CD4-positive, alpha-beta T cell treated with Interleukin-2 at 100 ng/mL for 4 hours (primary cell): ENCODE results near the gene SKA2.
"Not testable (repeated sequence)": the region's sequence is repeated elsewhere in the genome, so short reads cannot be mapped to it uniquely, and the experiment has no call there.

Source experiments
- DNase-seq: peaks from one replicate; pipeline ENCODE4 v3.0.0-alpha.2; 2020; ENCODE audit warnings: low spot score

SKA2 gene

GRCh38 chr17:59097876-59098275 lies 57.1 kb downstream of the SKA2 start:
- DNase-seq: no peak

- no peak for DNase-seq
These were observed 60.0 kb downstream of the SKA2 start for GRCh38 chr17:59094861-59095530.

GRCh38 chr17:59093702-59094231 lies 61.2 kb downstream of the SKA2 start:
- no peak for DNase-seq

- no peak for DNase-seq
These were observed 61.8 kb downstream of the SKA2 start for GRCh38 chr17:59093145-59093701.

GRCh38 chr17:59090593-59090992 lies 64.4 kb downstream of the SKA2 start:
- not testable (repeated sequence) for DNase-seq

- no peak for DNase-seq
These were observed 70.8 kb downstream of the SKA2 start for GRCh38 chr17:59084154-59084553.

GRCh38 chr17:59074494-59074893 lies 80.5 kb downstream of the SKA2 start:
- no peak for DNase-seq

- no peak for DNase-seq
These were observed 81.0 kb downstream of the SKA2 start for GRCh38 chr17:59073972-59074371.

GRCh38 chr17:59069856-59070255 lies 85.1 kb downstream of the SKA2 start:
- no peak for DNase-seq

- no peak for DNase-seq
These were observed 87.2 kb downstream of the SKA2 start for GRCh38 chr17:59067756-59068155.

GRCh38 chr17:59067340-59067739 lies 87.6 kb downstream of the SKA2 start:
- no peak for DNase-seq

- no peak for DNase-seq
These were observed 92.5 kb downstream of the SKA2 start for GRCh38 chr17:59062509-59062908.
